GM23338 (cell line): ENCODE data around the gene MYO16. TPM values are rescaled to one million over a fixed set of nuclear protein-coding genes. Genes with fewer than 3 reads are reported as not detected.

Experiments used
- ATAC-seq: fragments of 200-7000 bp; cut with Tn5 transposase; 3 replicates; pipeline ENCODE4 v1.9.1; 2020
- DNase-seq: peaks from one replicate; pipeline ENCODE4 v3.0.0-alpha.2; 2015; ENCODE audit warnings: low spot score
- H2AFZ ChIP-seq: fragments of 200-600 bp; sonication (generic); 2 replicates; pipeline ENCODE4 v1.8.0; 2016; ENCODE audit warnings: antibody characterized with exemption, mild to moderate bottlenecking, moderate library complexity
- H3F3A ChIP-seq: fragments of 200-600 bp; sonication (generic); replicated peaks from 2 replicates; pipeline ENCODE4 v1.8.0; 2017; ENCODE audit warnings: antibody characterized with exemption, mixed run types, low read depth
- H3K27ac ChIP-seq: fragments of 200-600 bp; sonication (generic); 2 replicates; pipeline ENCODE4 v1.6.1; 2016; ENCODE audit warnings: low read depth
- H3K27me3 ChIP-seq: fragments of 200-600 bp; sonication (generic); 2 replicates; pipeline ENCODE4 v1.8.0; 2016; ENCODE audit warnings: mild to moderate bottlenecking, mixed run types, moderate library complexity; ENCODE audit not compliant: insufficient read depth
- H3K36me3 ChIP-seq: fragments of 200-600 bp; sonication (generic); 2 replicates; pipeline ENCODE4 v1.8.0; 2016; ENCODE audit warnings: mild to moderate bottlenecking; ENCODE audit not compliant: insufficient read depth
- H3K4me1 ChIP-seq: fragments of 200-600 bp; sonication (generic); 2 replicates; pipeline ENCODE4 v1.8.0; 2016; ENCODE audit warnings: mild to moderate bottlenecking, moderate library complexity; ENCODE audit not compliant: insufficient read depth
- H3K4me2 ChIP-seq: fragments of 200-600 bp; sonication (generic); 2 replicates; pipeline ENCODE4 v1.7.1; 2017; ENCODE audit warnings: mixed run types
- H3K4me3 ChIP-seq: fragments of 200-600 bp; sonication (generic); 2 replicates; pipeline ENCODE4 v1.6.1; 2016; ENCODE audit warnings: mixed run types
- H3K79me2 ChIP-seq: fragments of 200-600 bp; sonication (generic); replicated peaks from 2 replicates; pipeline ENCODE4 v1.8.0; 2017; ENCODE audit warnings: mild to moderate bottlenecking; ENCODE audit not compliant: insufficient read depth
- H3K9me2 ChIP-seq: fragments of 200-600 bp; sonication (generic); 2 replicates; pipeline ENCODE4 v1.8.0; 2017; ENCODE audit not compliant: insufficient read depth
- H4K20me1 ChIP-seq: fragments of 200-600 bp; sonication (generic); replicated peaks from 2 replicates; pipeline ENCODE4 v1.8.0; 2017; ENCODE audit warnings: mild to moderate bottlenecking; ENCODE audit not compliant: insufficient read depth
- H3K27ac Mint-ChIP-seq: 2 replicates; pipeline ENCODE4 v1.8.0; 2020; ENCODE audit warnings: inconsistent platforms, mild to moderate bottlenecking, moderate library complexity, mixed read lengths
- H3K27me3 Mint-ChIP-seq: 3 replicates; pipeline ENCODE4 v1.8.0; 2022; ENCODE audit warnings: low read depth, mild to moderate bottlenecking, moderate library complexity, mixed read lengths, inconsistent platforms; ENCODE audit not compliant: insufficient read depth, poor library complexity
- H3K36me3 Mint-ChIP-seq: 3 replicates; pipeline ENCODE4 v1.8.0; 2021; ENCODE audit warnings: low read depth, mild to moderate bottlenecking, inconsistent platforms, moderate library complexity, mixed read lengths
- H3K4me1 Mint-ChIP-seq: 3 replicates; pipeline ENCODE4 v1.8.0; 2020; ENCODE audit warnings: mild to moderate bottlenecking, inconsistent platforms, mixed read lengths
- H3K4me3 Mint-ChIP-seq: 3 replicates; pipeline ENCODE4 v1.8.0; 2021; ENCODE audit warnings: moderate library complexity, mild to moderate bottlenecking, inconsistent platforms, mixed read lengths
- H3K9me3 Mint-ChIP-seq: 3 replicates; pipeline ENCODE4 v1.8.0; 2020; ENCODE audit warnings: moderate library complexity, mild to moderate bottlenecking, inconsistent platforms, mixed read lengths
- CREB1 ChIP-seq: fragments of 250-450 bp; sonication (Bioruptor Pico); IDR thresholded peaks from 2 replicates; pipeline ENCODE4 v1.5.0; 2020; ENCODE audit warnings: low read depth, mild to moderate bottlenecking, moderate library complexity
- ETS1 ChIP-seq: IDR thresholded peaks from 2 replicates; pipeline ENCODE4 v1.6.1; 2016; ENCODE audit warnings: antibody characterized with exemption
- EZH2 ChIP-seq: fragments of 200-600 bp; sonication (generic); IDR thresholded peaks from one replicate; pipeline ENCODE4 v1.8.0; 2017; ENCODE audit warnings: antibody characterized with exemption, mild to moderate bottlenecking, low read depth; ENCODE audit not compliant: unreplicated experiment
- EZH2phosphoT487 ChIP-seq: fragments of 200-600 bp; sonication (generic); IDR thresholded peaks from one replicate; pipeline ENCODE4 v1.8.1; 2018; ENCODE audit warnings: antibody characterized with exemption; ENCODE audit not compliant: unreplicated experiment
- JUNB ChIP-seq: IDR thresholded peaks from one replicate; pipeline ENCODE4 v1.6.1; 2016; ENCODE audit warnings: antibody characterized with exemption; ENCODE audit not compliant: unreplicated experiment
- POLR2AphosphoS5 ChIP-seq: IDR thresholded peaks from 2 replicates; pipeline ENCODE4 v1.6.1; 2016; ENCODE audit warnings: antibody characterized with exemption, low read depth
- REST ChIP-seq: IDR thresholded peaks from one replicate; pipeline ENCODE4 v1.6.1; 2018; ENCODE audit warnings: antibody characterized with exemption; ENCODE audit not compliant: unreplicated experiment
- ZNF331 ChIP-seq: fragments of 250-450 bp; sonication (Bioruptor Pico); IDR thresholded peaks from 2 replicates; pipeline ENCODE4 v1.5.0; 2020; ENCODE audit warnings: low read depth, mild to moderate bottlenecking, moderate library complexity
- polyA plus RNA-seq: library from polyadenylated mRNA; unstranded; fragments of >200 nt; fragmentation: Nextera tagmentation; extraction: Ambion mirVana; gene quantifications from 2 replicates; pipeline ENCODE4 v1.2.1, GENCODE V29; 2016
- total RNA-seq: library from RNA; depleted of rRNA; stranded (reverse); fragments of >200 nt; shearing (Covaris generic); gene quantifications from 2 replicates; pipeline ENCODE4 v1.2.3, GENCODE V29; 2014

Gene MYO16
- total and polyA plus RNA-seq, 2 experiments from 2014 or later, result 0.10 to 0.13 TPM

GRCh38 chr13:108760541-108760940 lies 131.1 kb downstream of the MYO16 start:
- H3K27ac ChIP-seq, result no peak overlapping the region
- DNase-seq, result no peak
- H3K4me3 ChIP-seq, result no peak overlapping the region
- H3K4me1 Mint-ChIP-seq, result no peaks in the 10 kb centered on the region
- H3K36me3 ChIP-seq, result no peaks in the 10 kb centered on the region
- no peaks in the 10 kb centered on the region for H3K9me2 ChIP-seq
- no peak overlapping the region for H2AFZ ChIP-seq
- H3K9me3 Mint-ChIP-seq, result no peaks in the 10 kb centered on the region
- H3K27me3 Mint-ChIP-seq, result no peaks in the 10 kb centered on the region
- no peak for ATAC-seq
- no peaks in the 10 kb centered on the region for H3K27me3 ChIP-seq
- no peak for TF ChIP-seq ETS1
- TF ChIP-seq EZH2phosphoT487, result no peak
- TF ChIP-seq CREB1 (CRISPR knock-in tag), result no peak
- TF ChIP-seq REST, result no peak
- no peaks in the 10 kb centered on the region for H3K4me1 ChIP-seq
- H3K27ac Mint-ChIP-seq, result no peak overlapping the region
- no peaks in the 10 kb centered on the region for H3K36me3 Mint-ChIP-seq
- H3K4me2 ChIP-seq, result no peak overlapping the region
- H3K79me2 ChIP-seq, result no peaks in the 10 kb centered on the region
- H3K4me3 Mint-ChIP-seq, result no peak overlapping the region
- no peaks in the 10 kb centered on the region for H3F3A ChIP-seq
- H4K20me1 ChIP-seq, result no peaks in the 10 kb centered on the region

GRCh38 chr13:108768035-108768434 lies 138.6 kb downstream of the MYO16 start:
- Histone ChIP-seq H3K4me1 (no peaks in the 10 kb centered on the region), H2AFZ (no peak overlapping the region), H4K20me1 (no peaks in the 10 kb centered on the region), H3K9me2 (no peaks in the 10 kb centered on the region), H3K79me2 (no peaks in the 10 kb centered on the region), H3K36me3 (no peaks in the 10 kb centered on the region), H3K4me2 (no peak overlapping the region), H3K27ac (no peak overlapping the region), H3F3A (no peaks in the 10 kb centered on the region), H3K4me3 (no peak overlapping the region), H3K27me3 (no peaks in the 10 kb centered on the region)
- Mint-ChIP-seq H3K27me3 (peaks cover 1% of the 10 kb centered on the region), H3K36me3 (no peaks in the 10 kb centered on the region), H3K4me3 (no peak overlapping the region), H3K9me3 (no peaks in the 10 kb centered on the region), H3K27ac (no peak overlapping the region), H3K4me1 (no peaks in the 10 kb centered on the region)
- DNase-seq (no peak), ATAC-seq (no peak)
- TF ChIP-seq ZNF331 (no peak), JUNB (no peak), POLR2AphosphoS5 (no peak), ETS1 (no peak), EZH2 (no peak)
